NB4 (cell line): ENCODE results near the gene SFTPA1.
"Not testable (repeated sequence)": the region's sequence is repeated elsewhere in the genome, so short reads cannot be mapped to it uniquely, and the experiment has no call there.

Experiments
- DNase-seq: peaks from one replicate; pipeline ENCODE4 v3.0.0; 2010; ENCODE audit warnings: low read depth
- H3K4me3 ChIP-seq: one replicate; pipeline ENCODE4 v1.5.1; 2011; ENCODE audit warnings: mild to moderate bottlenecking, low read depth, low read length, moderate library complexity
- CTCF ChIP-seq: IDR thresholded peaks from one replicate; pipeline ENCODE4 v1.5.1; 2012; ENCODE audit warnings: low read depth, low read length
- MAX ChIP-seq: IDR thresholded peaks from 2 replicates; pipeline ENCODE4 v1.6.1; 2011; ENCODE audit warnings: low read depth, low read length
- MYC ChIP-seq: IDR thresholded peaks from 2 replicates; pipeline ENCODE4 v1.6.1; 2011; ENCODE audit warnings: low read depth, low read length
- POLR2A ChIP-seq: IDR thresholded peaks from 2 replicates; pipeline ENCODE4 v1.6.1; 2011; ENCODE audit warnings: mild to moderate bottlenecking; ENCODE audit not compliant: insufficient read length; ENCODE audit errors: extremely low read depth

SFTPA1 gene

GRCh38 chr10:79593377-79593776 lies 17.4 kb upstream of the SFTPA1 start:
- no peak overlapping the region for H3K4me3 ChIP-seq
- DNase-seq, result no peak
- TF ChIP-seq MAX (no peak), POLR2A (no peak), MYC (no peak), CTCF (no peak)

GRCh38 chr10:79594565-79594964 lies 16.2 kb upstream of the SFTPA1 start:
- H3K4me3 ChIP-seq, DNase-seq: not testable (repeated sequence)

- DNase-seq, result no peak
- TF ChIP-seq MAX (no peak), POLR2A (no peak), CTCF (no peak)
- H3K4me3 ChIP-seq, result no peak overlapping the region
Measured at GRCh38 chr10:79595510-79595909, 15.2 kb upstream of the SFTPA1 start.

- DNase-seq, H3K4me3 ChIP-seq: not testable (repeated sequence)
Measured at GRCh38 chr10:79599644-79600043, 11.1 kb upstream of the SFTPA1 start.

GRCh38 chr10:79601939-79602338 lies 8.8 kb upstream of the SFTPA1 start:
- TF ChIP-seq POLR2A (no peak), CTCF (no peak), MAX (no peak)
- no peak overlapping the region for H3K4me3 ChIP-seq
- no peak for DNase-seq

GRCh38 chr10:79602953-79603352 lies 7.8 kb upstream of the SFTPA1 start:
- TF ChIP-seq MAX, result no peak
- no peak for TF ChIP-seq CTCF
- TF ChIP-seq MYC, result no peak
- no peak for TF ChIP-seq POLR2A
- DNase-seq, result no peak
- H3K4me3 ChIP-seq, result no peak overlapping the region

- H3K4me3 ChIP-seq, result no peak overlapping the region
- DNase-seq, result no peak
- TF ChIP-seq MAX (no peak), POLR2A (no peak), CTCF (no peak), MYC (no peak)
Measured at GRCh38 chr10:79604294-79604693, 6.4 kb upstream of the SFTPA1 start.
